GM12878 (cell line): ENCODE results near the gene GNAL. TPM values are rescaled to one million over a fixed set of nuclear protein-coding genes. Genes with fewer than 3 reads are reported as not detected.

Experiments used
- ATAC-seq: fragments of 200-7000 bp; cut with Tn5 transposase; 3 replicates; pipeline ENCODE4 v1.9.1; 2020; ENCODE audit warnings: mild to moderate bottlenecking, moderate library complexity
- BruUV-seq: library from RNA; stranded (reverse); fragments of 400-500 nt; replicated peaks from 2 replicates; lab custom pipeline; 2021; lab: Mats Ljungman, UMichigan
- CTCF ChIA-PET: fragments of 300-600 bp; sonication (Branson Sonifier 250); formaldehyde crosslinking; extraction: SDS; loops from one replicate; lab custom pipeline; 2021; ENCODE audit warnings: inconsistent platforms; lab: Yijun Ruan, JAX
- POLR2A ChIA-PET: fragments of 350-600 bp; formaldehyde crosslinking; extraction: SDS; loops from one replicate; lab custom pipeline; 2021; ENCODE audit warnings: inconsistent platforms; lab: Charles Lee
- RAD21 ChIA-PET: fragments of 300-600 bp; sonication (Branson Sonifier 250); formaldehyde crosslinking; loops from one replicate; lab custom pipeline; 2023; ENCODE audit warnings: antibody characterized with exemption; ENCODE audit not compliant: unreplicated experiment; lab: Charles Lee
- SMC1A ChIA-PET: fragments of 300-600 bp; sonication (Branson Sonifier 250); formaldehyde crosslinking; loops from one replicate; lab custom pipeline; 2023; ENCODE audit not compliant: unreplicated experiment, uncharacterized antibody; lab: Charles Lee
- DNase-seq: peaks from one replicate; pipeline ENCODE4 v3.0.0-alpha.2; 2011; ENCODE audit warnings: low read depth, low spot score
- FAIRE-seq: peaks from 3 replicates; lab custom pipeline; 2011; peaks lifted over from hg19 to GRCh38; lab: Jason Lieb, UNC
- H2AFZ ChIP-seq: 2 replicates; pipeline ENCODE4 v1.6.0; 2011; ENCODE audit warnings: low read depth, low read length, control low read depth; ENCODE audit not compliant: control insufficient read depth
- H3K27ac ChIP-seq: 2 replicates; pipeline ENCODE4 v1.5.1; 2011; ENCODE audit warnings: control low read depth; ENCODE audit not compliant: control insufficient read depth, insufficient read depth
- H3K27me3 ChIP-seq, 2 experiments: replicated peaks in 1 of 2; 2 replicates each; pipeline versions ENCODE4 v1.6.0 to v1.6.1; 2011; ENCODE audit warnings: low read length in 1 of 2; ENCODE audit not compliant: control insufficient read depth in 2 of 2, insufficient read depth in 2 of 2
- H3K36me3 ChIP-seq, 2 experiments: 2 replicates each; pipeline ENCODE4 v1.5.1; 2011; ENCODE audit warnings: low read length in 1 of 2; ENCODE audit not compliant: control insufficient read depth in 2 of 2, insufficient read depth in 2 of 2
- H3K4me1 ChIP-seq: 2 replicates; pipeline ENCODE4 v1.6.1; 2011; ENCODE audit warnings: mild to moderate bottlenecking, low read length, moderate library complexity, mixed read lengths; ENCODE audit not compliant: control insufficient read depth, insufficient read depth
- H3K4me2 ChIP-seq: 2 replicates; pipeline ENCODE4 v1.6.0; 2011; ENCODE audit warnings: control low read depth; ENCODE audit not compliant: control insufficient read depth, insufficient read depth
- H3K4me3 ChIP-seq: fragments of 200-600 bp; sonication (generic); 2 replicates; pipeline ENCODE4 v1.5.1; 2016
- H3K79me2 ChIP-seq: 2 replicates; pipeline ENCODE4 v1.6.0; 2011; ENCODE audit warnings: low read length; ENCODE audit not compliant: control insufficient read depth, insufficient read depth
- H3K9ac ChIP-seq: 2 replicates; pipeline ENCODE4 v1.8.0; 2011; ENCODE audit warnings: low read length, control low read depth, mixed read lengths; ENCODE audit not compliant: control insufficient read depth, insufficient read depth
- H3K9me3 ChIP-seq: replicated peaks from 3 replicates; pipeline ENCODE4 v1.5.1; 2011; ENCODE audit warnings: mild to moderate bottlenecking, low read length; ENCODE audit not compliant: control insufficient read depth, insufficient read depth
- H4K20me1 ChIP-seq: 2 replicates; pipeline ENCODE4 v1.6.0; 2011; ENCODE audit not compliant: control insufficient read depth, insufficient read depth
- ATF7 ChIP-seq: fragments of 450-650 bp; IDR thresholded peaks from 2 replicates; pipeline ENCODE4 v1.6.1; 2016; ENCODE audit warnings: low read depth, mild to moderate bottlenecking
- BCL3 ChIP-seq: IDR thresholded peaks from 2 replicates; pipeline ENCODE4 v1.6.1; 2011; ENCODE audit warnings: borderline replicate concordance, low read depth, mild to moderate bottlenecking, moderate library complexity, low read length; ENCODE audit not compliant: insufficient read depth, poor library complexity, severe bottlenecking
- CTCF ChIP-seq, 3 experiments: IDR thresholded peaks in 2 of 3; conservative IDR thresholded peaks in 1 of 3; 2 replicates each; pipeline ENCODE4 v1.5.1; 2011; ENCODE audit warnings: low read depth in 3 of 3, low read length in 3 of 3, mild to moderate bottlenecking in 3 of 3, control low read depth in 2 of 3, moderate library complexity in 2 of 3, inconsistent platforms in 1 of 3, mixed read lengths in 1 of 3; ENCODE audit not compliant: control insufficient read depth in 2 of 3, insufficient read depth in 1 of 3; ENCODE audit errors: extremely low read depth in 1 of 3
- IKZF2 ChIP-seq, 2 experiments: fragments of 450-650 bp; IDR thresholded peaks; 2 replicates each; pipeline ENCODE4 v1.6.1; 2017; ENCODE audit warnings: mild to moderate bottlenecking in 2 of 2, moderate library complexity in 2 of 2
- NRF1 ChIP-seq: conservative IDR thresholded peaks from 2 replicates; pipeline ENCODE4 v1.6.1; 2011; ENCODE audit warnings: mild to moderate bottlenecking, low read depth, low read length, improper control_type of control experiment
- ZBTB40 ChIP-seq: fragments of 450-650 bp; IDR thresholded peaks from 2 replicates; pipeline ENCODE4 v1.6.1; 2016; ENCODE audit warnings: mild to moderate bottlenecking, moderate library complexity, borderline replicate concordance
- WGBS: methylation state at CpG from one replicate; pipeline ENCODE4 v1.1.6; 2016; ENCODE audit warnings: low lambda C conversion rate; ENCODE audit not compliant: insufficient replicate concordance, insufficient coverage; ENCODE audit errors: missing lambda C conversion rate; 5-methylcytosine and 5-hydroxymethylcytosine counted together
- in situ Hi-C: fragments of 300-500 bp; cut with MboI; formaldehyde crosslinking; loops from 9 replicates; pipeline ENCODE4 v1.14.3; 2018; ENCODE audit warnings: mixed read lengths
- intact Hi-C: fragments of 100-400 bp; cut with micrococcal nuclease; formaldehyde crosslinking; loops from one replicate; pipeline ENCODE4 v1.14.2; 2022; ENCODE audit not compliant: unreplicated experiment
- polyA plus RNA-seq, 11 experiments: library from polyadenylated mRNA; depleted of rRNA in 4 of 11; unstranded in 6 of 11; stranded (reverse) in 5 of 11; fragments of >200 nt; fragmentation: Nextera tagmentation in 4 of 11; fragmentation: Illumina TruSeq in 1 of 11; extraction: Ambion mirVana in 4 of 11; extraction: Trizol in 1 of 11; gene quantifications; 1 replicate in 1 of 11; 2 replicates in 10 of 11; pipeline versions ENCODE4 v1.2.1 to v1.2.3, GENCODE V29; 2011 to 2016; ENCODE audit warnings: inconsistent platforms in 2 of 11, missing spikeins in 2 of 11, low read depth in 1 of 11
- total RNA-seq, 4 experiments: library from RNA; depleted of rRNA in 3 of 4; stranded (reverse); fragments of >200 nt in 3 of 4; fragmentation: Illumina TruSeq in 1 of 4; extraction: Trizol in 1 of 4; gene quantifications; 2 replicates each; pipeline versions ENCODE4 v1.2.1 to v1.2.3, GENCODE V29; 2013 to 2021

Gene GNAL
- total and polyA plus RNA-seq, 10 of the 15 experiments (the other 5 are each of a cell fraction or from before 2014, with no cell fraction given): 0.02 to 0.39 (median 0.05) TPM; not detected in 5

DNA sequence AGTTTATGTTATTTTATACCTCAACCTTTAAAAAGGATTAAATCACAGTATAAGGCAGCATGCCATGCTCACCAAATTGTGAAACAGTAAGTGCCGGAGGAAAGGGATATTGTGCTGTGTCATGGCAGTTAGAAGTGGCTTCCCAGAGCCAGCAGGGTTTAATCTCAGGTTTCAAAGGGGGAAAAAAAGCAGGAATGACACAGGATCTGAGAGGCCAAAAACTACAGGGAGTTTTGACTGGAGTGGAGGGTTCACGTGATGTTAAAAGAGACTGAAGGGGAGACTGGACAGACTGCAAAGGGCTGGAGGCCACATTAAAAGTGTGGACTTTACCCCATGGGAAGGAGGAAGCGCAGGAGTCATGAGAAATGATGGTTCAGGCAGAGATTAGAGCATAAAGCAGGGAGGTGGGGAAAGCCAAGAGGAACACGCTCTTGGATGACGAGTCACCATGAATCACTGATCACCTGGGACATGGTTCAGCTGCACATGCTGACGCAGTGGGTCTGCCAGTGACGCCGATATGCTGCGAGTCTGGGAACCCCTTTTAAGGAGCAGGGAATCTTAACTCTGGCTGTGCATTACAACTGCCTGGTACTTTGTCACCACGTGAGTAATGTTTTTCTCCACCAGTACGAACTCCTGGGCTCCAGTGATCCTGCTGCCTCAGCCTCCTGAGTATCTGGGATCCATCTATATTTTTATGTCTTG lies 168.3 kb downstream of the GNAL start:
- H3K9ac ChIP-seq: no peak overlapping the region
- ChIA-PET SMC1A (no interaction called here), POLR2A (no interaction called here), CTCF (no interaction called here), RAD21 (no interaction called here)
- H3K79me2 ChIP-seq: peaks cover 12% of the 10 kb centered on the region
- H3K9me3 ChIP-seq: no peaks in the 10 kb centered on the region
- H3K4me2 ChIP-seq: no peak overlapping the region
- no peak overlapping the region for H3K27ac ChIP-seq
- in situ Hi-C loops: no loop called here
- intact Hi-C loops: no loop called here
- no peak overlapping the region for H2AFZ ChIP-seq
- no peaks in the 10 kb centered on the region; a peak in 1 of 4 replicates for H3K27me3 ChIP-seq
- no peak overlapping the region for H3K4me3 ChIP-seq
- H4K20me1 ChIP-seq: no peaks in the 10 kb centered on the region
- BruUV-seq: no TSS peak
- H3K36me3 ChIP-seq: no peaks in the 10 kb centered on the region
- TF ChIP-seq IKZF2 (IDR thresholded peaks at IDR 0.05) (no peak), CTCF (IDR thresholded peaks at IDR 0.05 in 2 of 3, conservative IDR thresholded peaks at IDR 0.05 in 1 of 3; ENCODE audit: control insufficient read depth in 2 of 3, extremely low read depth in 1 of 3, insufficient read depth in 1 of 3, low read depth in 3 of 3, low read length in 3 of 3) (no peak), ATF7 (no peak), ZBTB40 (no peak), BCL3 (peak; percentile 26), NRF1 (no peak)
- DNase-seq (no peak), ATAC-seq (no peak), FAIRE-seq (no peak)
- 51% methylated on average over 11 of the region's 11 CpGs for WGBS
- peaks cover 7% of the 10 kb centered on the region for H3K4me1 ChIP-seq
